GM19023 (cell line): ENCODE data around the gene HLA-DMA.

Experiments
- ATAC-seq: cut with Tn5 transposase; IDR thresholded peaks from one replicate; pipeline ENCODE4 v1.9.1; 2021; ENCODE audit warnings: mild to moderate bottlenecking, moderate library complexity; ENCODE audit not compliant: unreplicated experiment

Gene HLA-DMA

GRCh38 chr6:32952817-32953739 lies at the start of gene HLA-DMA:
HLA-DMA (minus strand) TSS chr6:32953097; CDS start chr6:32953036, 61 bp downstream.
- ATAC-seq = peak; percentile 85

- ATAC-seq = no peak
Observed at GRCh38 chr6:33001685-33002084, 48.8 kb upstream of the HLA-DMA start.

- no peak for ATAC-seq
Observed at GRCh38 chr6:33000055-33000454, 47.2 kb upstream of the HLA-DMA start.

- no peak for ATAC-seq
Observed at GRCh38 chr6:32995448-32995847, 42.6 kb upstream of the HLA-DMA start.

GRCh38 chr6:32993363-32993973 lies 40.6 kb upstream of the HLA-DMA start:
- no peak for ATAC-seq

GRCh38 chr6:32991972-32992371 lies 39.1 kb upstream of the HLA-DMA start:
- ATAC-seq = no peak

- no peak for ATAC-seq
Observed at GRCh38 chr6:32989368-32989767, 36.5 kb upstream of the HLA-DMA start.

GRCh38 chr6:32984622-32985389 lies 31.9 kb upstream of the HLA-DMA start:
- ATAC-seq = no peak

- no peak for ATAC-seq
Observed at GRCh38 chr6:32983964-32984621, 31.2 kb upstream of the HLA-DMA start.

- ATAC-seq = no peak
Observed at GRCh38 chr6:32983493-32983848, 30.6 kb upstream of the HLA-DMA start.

- no peak for ATAC-seq
Observed at GRCh38 chr6:32982702-32983492, 30.0 kb upstream of the HLA-DMA start.

- no peak for ATAC-seq
Observed at GRCh38 chr6:32982084-32982701, 29.3 kb upstream of the HLA-DMA start.

GRCh38 chr6:32980488-32981038 lies 27.7 kb upstream of the HLA-DMA start:
- ATAC-seq = no peak

- ATAC-seq = no peak
Observed at GRCh38 chr6:32979720-32980487, 27.0 kb upstream of the HLA-DMA start.

- ATAC-seq = no peak
Observed at GRCh38 chr6:32977953-32978324, 25.0 kb upstream of the HLA-DMA start.

GRCh38 chr6:32977272-32977952 lies 24.5 kb upstream of the HLA-DMA start:
- ATAC-seq = no peak

GRCh38 chr6:32976334-32977069 lies 23.6 kb upstream of the HLA-DMA start:
- no peak for ATAC-seq

GRCh38 chr6:32975886-32976285 lies 23.0 kb upstream of the HLA-DMA start:
- no peak for ATAC-seq
